ENCODE data around the gene PDE10A.

Gene PDE10A

DNA sequence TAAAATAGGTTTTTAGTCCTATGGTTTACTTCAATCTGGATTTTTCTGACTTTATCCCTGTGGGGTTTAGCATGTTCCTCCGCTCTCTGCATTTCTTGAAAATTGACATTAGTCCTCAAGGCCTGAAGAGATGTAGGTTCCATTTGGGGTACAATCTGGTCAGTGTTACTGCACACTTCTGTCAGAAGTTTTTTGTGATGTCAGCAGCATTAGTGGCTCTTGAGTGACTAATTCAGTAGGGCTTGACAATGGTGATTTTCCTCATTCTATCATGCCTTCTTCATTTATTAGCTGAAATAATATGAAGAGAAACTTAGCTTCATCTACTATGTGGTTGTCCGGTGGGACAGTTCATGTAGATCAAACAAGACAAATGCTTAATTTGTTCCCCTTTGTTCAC is 114.6 kb downstream of the PDE10A start:
- Histone ChIP-seq H4K20me1 (ENCODE audit: insufficient read depth, low read length) (no peaks in the 10 kb centered on the region), H3K4me3 (ENCODE audit: low read depth in 1 of 2, low read length in 2 of 2) (no peak overlapping the region), H3K9ac (ENCODE audit: low read depth, low read length) (no peak overlapping the region), H3K4me1 (ENCODE audit: insufficient read depth, low read length) (no peaks in the 10 kb centered on the region), H2AFZ (ENCODE audit: low read depth, low read length) (no peak overlapping the region), H3K27ac (ENCODE audit: low read length) (no peak overlapping the region), H3K79me2 (ENCODE audit: insufficient read depth, low read length) (no peaks in the 10 kb centered on the region), H3K4me2 (ENCODE audit: insufficient read depth, low read length) (no peak overlapping the region), H3K9me3 (ENCODE audit: insufficient read depth, low read length, severe bottlenecking) (no peaks in the 10 kb centered on the region), H3K36me3 (ENCODE audit: insufficient read depth, low read length) (no peaks in the 10 kb centered on the region), H3K27me3 (ENCODE audit: insufficient read depth, low read length, poor library complexity) (no peaks in the 10 kb centered on the region)
- DNase-seq (no peak), ATAC-seq (ENCODE audit: insufficient read depth, low read depth) (no peak)
- TF ChIP-seq, protein P1, sequence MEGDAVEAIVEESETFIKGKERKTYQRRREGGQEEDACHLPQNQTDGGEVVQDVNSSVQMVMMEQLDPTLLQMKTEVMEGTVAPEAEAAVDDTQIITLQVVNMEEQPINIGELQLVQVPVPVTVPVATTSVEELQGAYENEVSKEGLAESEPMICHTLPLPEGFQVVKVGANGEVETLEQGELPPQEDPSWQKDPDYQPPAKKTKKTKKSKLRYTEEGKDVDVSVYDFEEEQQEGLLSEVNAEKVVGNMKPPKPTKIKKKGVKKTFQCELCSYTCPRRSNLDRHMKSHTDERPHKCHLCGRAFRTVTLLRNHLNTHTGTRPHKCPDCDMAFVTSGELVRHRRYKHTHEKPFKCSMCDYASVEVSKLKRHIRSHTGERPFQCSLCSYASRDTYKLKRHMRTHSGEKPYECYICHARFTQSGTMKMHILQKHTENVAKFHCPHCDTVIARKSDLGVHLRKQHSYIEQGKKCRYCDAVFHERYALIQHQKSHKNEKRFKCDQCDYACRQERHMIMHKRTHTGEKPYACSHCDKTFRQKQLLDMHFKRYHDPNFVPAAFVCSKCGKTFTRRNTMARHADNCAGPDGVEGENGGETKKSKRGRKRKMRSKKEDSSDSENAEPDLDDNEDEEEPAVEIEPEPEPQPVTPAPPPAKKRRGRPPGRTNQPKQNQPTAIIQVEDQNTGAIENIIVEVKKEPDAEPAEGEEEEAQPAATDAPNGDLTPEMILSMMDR (IDR thresholded peaks at IDR 0.05; ENCODE audit: borderline replicate concordance, extremely low read depth, low read length, poor library complexity, severe bottlenecking): no peak
- no peak for TF ChIP-seq EZH2 (IDR thresholded peaks at IDR 0.05; ENCODE audit: borderline replicate concordance, low read depth, low read length, severe bottlenecking)

DNA sequence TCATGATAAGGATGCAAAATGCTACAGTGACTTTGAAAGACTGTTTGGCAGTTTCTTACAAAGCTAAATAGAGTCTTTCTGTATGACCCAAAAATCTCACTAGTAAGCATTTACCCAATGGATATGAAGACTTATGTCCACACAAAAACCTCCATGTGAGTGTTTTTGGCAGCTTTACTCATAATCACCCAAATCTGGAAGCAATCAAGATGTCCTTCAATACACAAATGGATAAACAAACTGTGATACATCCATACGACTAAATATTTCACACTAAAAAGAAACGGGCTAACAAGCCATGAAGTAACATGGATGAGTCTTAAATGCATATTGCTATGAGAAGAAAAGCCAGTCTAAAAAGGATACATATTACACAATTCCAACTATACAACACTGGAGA is 117.2 kb downstream of the PDE10A start:
- Histone ChIP-seq H3K4me3 (ENCODE audit: low read depth in 1 of 2, low read length in 2 of 2) (no peak overlapping the region), H3K79me2 (ENCODE audit: insufficient read depth, low read length) (no peaks in the 10 kb centered on the region), H4K20me1 (ENCODE audit: insufficient read depth, low read length) (no peaks in the 10 kb centered on the region), H3K4me2 (ENCODE audit: insufficient read depth, low read length) (no peak overlapping the region), H2AFZ (ENCODE audit: low read depth, low read length) (no peak overlapping the region), H3K9ac (ENCODE audit: low read depth, low read length) (no peak overlapping the region), H3K27ac (ENCODE audit: low read length) (no peak overlapping the region), H3K4me1 (ENCODE audit: insufficient read depth, low read length) (no peaks in the 10 kb centered on the region), H3K36me3 (ENCODE audit: insufficient read depth, low read length) (no peaks in the 10 kb centered on the region), H3K9me3 (ENCODE audit: insufficient read depth, low read length, severe bottlenecking) (no peaks in the 10 kb centered on the region), H3K27me3 (ENCODE audit: insufficient read depth, low read length, poor library complexity) (no peaks in the 10 kb centered on the region)
- DNase-seq (no peak), ATAC-seq (ENCODE audit: insufficient read depth, low read depth) (no peak)
- TF ChIP-seq, protein P1 (IDR thresholded peaks at IDR 0.05; ENCODE audit: borderline replicate concordance, extremely low read depth, low read length, poor library complexity, severe bottlenecking): no peak

DNA sequence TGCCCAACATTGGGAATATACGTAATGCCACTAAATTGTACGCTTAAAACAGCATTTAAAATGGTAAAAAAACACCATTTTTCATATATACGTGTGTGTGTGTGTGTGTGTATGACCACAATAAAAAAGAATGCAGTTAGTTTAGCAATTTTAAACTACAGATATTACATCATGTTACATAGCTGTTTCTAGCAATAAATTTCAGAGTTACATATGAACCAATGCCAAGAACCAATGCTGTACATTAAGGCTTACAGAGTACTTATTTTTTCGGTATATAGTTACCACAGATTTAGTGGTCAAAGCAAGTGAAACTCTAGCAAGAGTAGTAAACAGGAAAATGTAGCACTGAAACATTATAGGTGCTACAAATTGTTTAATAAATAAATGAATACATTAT is 119.3 kb downstream of the PDE10A start:
- Histone ChIP-seq H3K4me2 (ENCODE audit: insufficient read depth, low read length) (no peak overlapping the region), H3K4me3 (ENCODE audit: low read depth in 1 of 2, low read length in 2 of 2) (no peak overlapping the region), H4K20me1 (ENCODE audit: insufficient read depth, low read length) (no peaks in the 10 kb centered on the region), H3K27ac (ENCODE audit: low read length) (no peak overlapping the region), H3K36me3 (ENCODE audit: insufficient read depth, low read length) (no peaks in the 10 kb centered on the region), H3K9me3 (ENCODE audit: insufficient read depth, low read length, severe bottlenecking) (no peaks in the 10 kb centered on the region), H3K79me2 (ENCODE audit: insufficient read depth, low read length) (no peaks in the 10 kb centered on the region), H2AFZ (ENCODE audit: low read depth, low read length) (no peak overlapping the region), H3K4me1 (ENCODE audit: insufficient read depth, low read length) (no peaks in the 10 kb centered on the region), H3K27me3 (ENCODE audit: insufficient read depth, low read length, poor library complexity) (no peaks in the 10 kb centered on the region), H3K9ac (ENCODE audit: low read depth, low read length) (no peak overlapping the region)
- TF ChIP-seq EZH2 (IDR thresholded peaks at IDR 0.05; ENCODE audit: borderline replicate concordance, low read depth, low read length, severe bottlenecking): no peak
- TF ChIP-seq, protein P1 (IDR thresholded peaks at IDR 0.05; ENCODE audit: borderline replicate concordance, extremely low read depth, low read length, poor library complexity, severe bottlenecking): no peak
- DNase-seq: no peak
- ATAC-seq (ENCODE audit: insufficient read depth, low read depth): no peak

DNA sequence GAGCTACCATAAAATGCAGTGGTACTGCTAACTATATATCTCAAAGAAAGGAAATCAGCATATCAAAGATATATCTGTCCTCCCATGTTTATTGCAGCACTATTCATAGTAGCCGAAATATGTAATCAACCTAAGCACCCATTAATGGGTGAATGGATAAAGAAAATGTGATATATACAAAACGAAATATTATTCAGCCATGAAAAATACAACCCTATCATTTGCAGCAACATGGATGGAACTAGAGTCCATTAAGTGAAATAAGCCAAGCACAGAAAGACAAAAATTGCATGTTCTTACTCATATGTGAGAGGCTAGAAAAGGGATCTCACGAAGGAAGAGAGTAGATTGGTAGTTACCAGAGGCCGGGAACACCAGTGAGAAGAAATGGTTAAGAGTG is 126.1 kb downstream of the PDE10A start:
- Histone ChIP-seq H3K4me3 (ENCODE audit: low read depth in 1 of 2, low read length in 2 of 2) (no peak overlapping the region), H3K79me2 (ENCODE audit: insufficient read depth, low read length) (no peaks in the 10 kb centered on the region), H3K4me1 (ENCODE audit: insufficient read depth, low read length) (no peaks in the 10 kb centered on the region), H3K36me3 (ENCODE audit: insufficient read depth, low read length) (no peaks in the 10 kb centered on the region), H3K9ac (ENCODE audit: low read depth, low read length) (no peak overlapping the region), H2AFZ (ENCODE audit: low read depth, low read length) (no peak overlapping the region), H4K20me1 (ENCODE audit: insufficient read depth, low read length) (no peaks in the 10 kb centered on the region), H3K4me2 (ENCODE audit: insufficient read depth, low read length) (no peak overlapping the region), H3K9me3 (ENCODE audit: insufficient read depth, low read length, severe bottlenecking) (no peaks in the 10 kb centered on the region), H3K27ac (ENCODE audit: low read length) (no peak overlapping the region), H3K27me3 (ENCODE audit: insufficient read depth, low read length, poor library complexity) (no peaks in the 10 kb centered on the region)
- no peak for ATAC-seq (ENCODE audit: insufficient read depth, low read depth)
- no peak for DNase-seq
- TF ChIP-seq EZH2 (IDR thresholded peaks at IDR 0.05; ENCODE audit: borderline replicate concordance, low read depth, low read length, severe bottlenecking): no peak
- TF ChIP-seq, protein P1 (IDR thresholded peaks at IDR 0.05; ENCODE audit: borderline replicate concordance, extremely low read depth, low read length, poor library complexity, severe bottlenecking): no peak

Data from DND-41 (cell line).